ENCODE data around the gene GIMAP2. TPM values are rescaled to one million over a fixed set of nuclear protein-coding genes. Genes with fewer than 3 reads are reported as not detected.
A peak's percentile ranks its signal among the peaks of the same experiment; 100 is the strongest.
"Not testable (repeated sequence)": the region's sequence is repeated elsewhere in the genome, so short reads cannot be mapped to it uniquely, and the experiment has no call there.

Gene GIMAP2
- total RNA-seq, 1 donor from 2014 or later, result 42.3 TPM

GRCh38 chr7:150676854-150677253 lies 8.7 kb upstream of the GIMAP2 start:
- peak; percentile 42 to 75 for DNase-seq (ENCODE audit: low read depth in 2 of 2)

GRCh38 chr7:150678601-150679000 lies 6.9 kb upstream of the GIMAP2 start:
- not testable (repeated sequence) for DNase-seq (ENCODE audit: low read depth in 2 of 2)

GRCh38 chr7:150680364-150680763 lies 5.1 kb upstream of the GIMAP2 start:
- not testable (repeated sequence) for DNase-seq (ENCODE audit: low read depth in 2 of 2)

- peak; percentile 40 to 50 for DNase-seq (ENCODE audit: low read depth in 2 of 2)
Observed at GRCh38 chr7:150686030-150686631, 625 bp downstream of the GIMAP2 start.

GRCh38 chr7:150688630-150689029 lies 3.1 kb downstream of the GIMAP2 start:
- DNase-seq (ENCODE audit: low read depth in 2 of 2), result no peak

GRCh38 chr7:150695654-150696053 lies 10.1 kb downstream of the GIMAP2 start:
- no peak for DNase-seq (ENCODE audit: low read depth in 2 of 2)

GRCh38 chr7:150703209-150703608 lies 17.7 kb downstream of the GIMAP2 start:
- no peak for DNase-seq (ENCODE audit: low read depth in 2 of 2)

- no peak for DNase-seq (ENCODE audit: low read depth in 2 of 2)
Observed at GRCh38 chr7:150715293-150715692, 29.8 kb downstream of the GIMAP2 start.

GRCh38 chr7:150715738-150716137 lies 30.2 kb downstream of the GIMAP2 start:
- peak in 1 of 2 donors; percentile 28 for DNase-seq (ENCODE audit: low read depth in 2 of 2)

GRCh38 chr7:150716368-150716767 lies 30.9 kb downstream of the GIMAP2 start, which contains the start of gene GIMAP1:
Gene GIMAP1, plus strand, starts transcription at chr7:150716613. Its CDS starts 2,435 bp downstream, at chr7:150719048.
- peak; percentile 69 to 88 for DNase-seq (ENCODE audit: low read depth in 2 of 2)

GRCh38 chr7:150716939-150717338 lies 31.4 kb downstream of the GIMAP2 start:
- no peak for DNase-seq (ENCODE audit: low read depth in 2 of 2)

GRCh38 chr7:150717814-150718420 lies 32.4 kb downstream of the GIMAP2 start:
- peak in 1 of 2 donors; percentile 35 for DNase-seq (ENCODE audit: low read depth in 2 of 2)

- no peak for DNase-seq (ENCODE audit: low read depth in 2 of 2)
Observed at GRCh38 chr7:150719436-150719835, 33.9 kb downstream of the GIMAP2 start.

GRCh38 chr7:150719960-150720891 lies 34.7 kb downstream of the GIMAP2 start:
- DNase-seq (ENCODE audit: low read depth in 2 of 2), result no peak

GRCh38 chr7:150721970-150722373 lies 36.5 kb downstream of the GIMAP2 start:
- no peak for DNase-seq (ENCODE audit: low read depth in 2 of 2)

GRCh38 chr7:150722431-150722931 lies 37.0 kb downstream of the GIMAP2 start:
- peak; percentile 84 to 95 for DNase-seq (ENCODE audit: low read depth in 2 of 2)

- DNase-seq (ENCODE audit: low read depth in 2 of 2), result no peak
Observed at GRCh38 chr7:150723467-150723866, 38.0 kb downstream of the GIMAP2 start.

GRCh38 chr7:150727381-150727780 lies 41.9 kb downstream of the GIMAP2 start:
- peak; percentile 53 to 64 for DNase-seq (ENCODE audit: low read depth in 2 of 2)

- no peak for DNase-seq (ENCODE audit: low read depth in 2 of 2)
Observed at GRCh38 chr7:150728011-150728410, 42.5 kb downstream of the GIMAP2 start.

GRCh38 chr7:150728609-150729008 lies 43.1 kb downstream of the GIMAP2 start:
- DNase-seq (ENCODE audit: low read depth in 2 of 2), result no peak

GRCh38 chr7:150731916-150732315 lies 46.4 kb downstream of the GIMAP2 start:
- no peak for DNase-seq (ENCODE audit: low read depth in 2 of 2)

Measured in lung microvascular endothelial cell (primary cell).